HL-60/S4 treated with retinoic acid at 250 ng/mL for 4 days and 3 days (cell line): ENCODE results near the gene PPP2R3A.
"Not testable (repeated sequence)": the region's sequence is repeated elsewhere in the genome, so short reads cannot be mapped to it uniquely, and the experiment has no call there.

ENCODE experiments used
- in situ Hi-C: fragments of 300-500 bp; cut with MboI; formaldehyde crosslinking; loops from 2 replicates; pipeline ENCODE4 v1.7.0; 2022; ENCODE audit warnings: low sequenced_read_pairs

The PPP2R3A gene, protein sequence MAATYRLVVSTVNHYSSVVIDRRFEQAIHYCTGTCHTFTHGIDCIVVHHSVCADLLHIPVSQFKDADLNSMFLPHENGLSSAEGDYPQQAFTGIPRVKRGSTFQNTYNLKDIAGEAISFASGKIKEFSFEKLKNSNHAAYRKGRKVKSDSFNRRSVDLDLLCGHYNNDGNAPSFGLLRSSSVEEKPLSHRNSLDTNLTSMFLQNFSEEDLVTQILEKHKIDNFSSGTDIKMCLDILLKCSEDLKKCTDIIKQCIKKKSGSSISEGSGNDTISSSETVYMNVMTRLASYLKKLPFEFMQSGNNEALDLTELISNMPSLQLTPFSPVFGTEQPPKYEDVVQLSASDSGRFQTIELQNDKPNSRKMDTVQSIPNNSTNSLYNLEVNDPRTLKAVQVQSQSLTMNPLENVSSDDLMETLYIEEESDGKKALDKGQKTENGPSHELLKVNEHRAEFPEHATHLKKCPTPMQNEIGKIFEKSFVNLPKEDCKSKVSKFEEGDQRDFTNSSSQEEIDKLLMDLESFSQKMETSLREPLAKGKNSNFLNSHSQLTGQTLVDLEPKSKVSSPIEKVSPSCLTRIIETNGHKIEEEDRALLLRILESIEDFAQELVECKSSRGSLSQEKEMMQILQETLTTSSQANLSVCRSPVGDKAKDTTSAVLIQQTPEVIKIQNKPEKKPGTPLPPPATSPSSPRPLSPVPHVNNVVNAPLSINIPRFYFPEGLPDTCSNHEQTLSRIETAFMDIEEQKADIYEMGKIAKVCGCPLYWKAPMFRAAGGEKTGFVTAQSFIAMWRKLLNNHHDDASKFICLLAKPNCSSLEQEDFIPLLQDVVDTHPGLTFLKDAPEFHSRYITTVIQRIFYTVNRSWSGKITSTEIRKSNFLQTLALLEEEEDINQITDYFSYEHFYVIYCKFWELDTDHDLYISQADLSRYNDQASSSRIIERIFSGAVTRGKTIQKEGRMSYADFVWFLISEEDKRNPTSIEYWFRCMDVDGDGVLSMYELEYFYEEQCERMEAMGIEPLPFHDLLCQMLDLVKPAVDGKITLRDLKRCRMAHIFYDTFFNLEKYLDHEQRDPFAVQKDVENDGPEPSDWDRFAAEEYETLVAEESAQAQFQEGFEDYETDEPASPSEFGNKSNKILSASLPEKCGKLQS (N-terminal part only)

DNA sequence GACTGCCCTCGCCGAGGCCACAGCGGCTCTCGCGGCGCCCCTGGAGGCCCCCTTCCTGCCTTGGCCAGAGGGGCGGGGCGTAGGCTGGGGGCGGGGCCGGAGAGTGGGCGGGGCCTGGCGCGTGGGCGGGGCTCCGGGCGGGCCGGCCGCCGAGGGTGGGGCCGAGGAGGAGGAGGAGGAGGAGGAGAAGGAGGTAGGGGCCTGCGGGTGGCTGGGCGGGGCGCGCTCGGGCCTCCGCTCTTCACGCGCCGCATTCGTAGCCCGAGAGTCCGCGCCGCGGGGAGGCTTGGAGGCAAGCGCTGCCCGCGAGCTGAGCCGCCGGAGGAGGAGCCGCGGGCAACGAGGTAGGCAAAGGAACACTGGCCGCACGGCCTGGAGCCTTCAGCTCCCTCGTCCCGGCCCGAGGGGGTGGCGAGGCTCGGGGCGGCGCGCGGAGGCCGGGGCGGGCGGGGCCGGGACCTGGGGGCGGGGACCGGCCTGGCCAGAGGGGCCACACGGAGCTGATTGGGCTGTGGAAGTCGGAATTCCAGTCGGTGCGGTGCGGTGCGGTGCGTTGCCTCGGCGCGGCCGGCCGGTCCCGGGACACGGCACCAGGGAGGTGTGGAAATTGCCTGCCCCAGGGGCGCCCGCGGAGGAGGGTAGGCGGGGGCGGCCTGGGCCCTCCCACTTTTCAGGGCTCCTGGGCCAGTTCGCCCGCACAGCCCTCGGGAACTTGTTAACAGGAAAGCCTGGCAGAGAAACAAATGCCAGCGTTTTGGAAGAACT is at the start of gene PPP2R3A:
TSS of gene PPP2R3A (plus strand) at position 223 of the 765 bp plus-strand sequence. CDS start 35,771 bp downstream, outside the sequence.
- in situ Hi-C loops: no loop called here

GRCh38 chr3:135916310-135916709 is 49.2 kb upstream of the PPP2R3A start:
- in situ Hi-C loops: no loop called here

- in situ Hi-C loops: no loop called here
These were observed 48.5 kb upstream of the PPP2R3A start for GRCh38 chr3:135917076-135917475.

DNA sequence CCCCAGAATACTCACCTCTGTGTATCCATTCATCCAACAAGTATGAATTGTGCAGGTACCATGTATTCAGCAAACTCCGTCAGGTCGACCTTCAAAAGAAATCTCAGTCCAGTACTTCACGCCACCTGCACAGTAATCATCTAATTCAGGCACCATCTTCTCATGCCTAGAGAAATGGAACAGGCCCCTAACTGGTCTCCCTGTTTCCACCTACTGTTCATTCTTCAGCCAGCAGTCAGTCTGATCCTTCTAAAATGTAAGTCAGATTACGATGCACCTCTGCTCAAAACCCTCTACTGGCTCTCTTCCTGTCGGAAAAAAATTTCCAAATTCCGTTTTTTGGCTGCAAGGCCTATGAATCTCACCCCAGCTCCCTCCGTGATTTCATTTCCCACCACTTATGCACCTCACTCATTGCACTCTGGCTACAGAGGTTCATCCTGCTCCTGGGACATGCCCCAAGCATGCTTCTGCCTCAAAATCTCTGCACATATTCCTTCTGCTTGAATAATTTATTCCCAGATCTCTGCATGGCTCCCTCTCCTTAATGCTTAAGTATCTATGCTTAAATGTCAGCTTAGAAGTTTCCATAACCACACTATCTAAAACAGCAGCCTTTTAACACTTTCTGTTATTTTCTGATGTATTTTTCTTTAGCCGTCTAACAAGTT is 47.5 kb upstream of the PPP2R3A start:
- in situ Hi-C loops: no loop called here

GRCh38 chr3:135918600-135918999 is 46.9 kb upstream of the PPP2R3A start:
- in situ Hi-C loops: no loop called here

GRCh38 chr3:135920275-135920674 is 45.3 kb upstream of the PPP2R3A start:
- in situ Hi-C loops: no loop called here

DNA sequence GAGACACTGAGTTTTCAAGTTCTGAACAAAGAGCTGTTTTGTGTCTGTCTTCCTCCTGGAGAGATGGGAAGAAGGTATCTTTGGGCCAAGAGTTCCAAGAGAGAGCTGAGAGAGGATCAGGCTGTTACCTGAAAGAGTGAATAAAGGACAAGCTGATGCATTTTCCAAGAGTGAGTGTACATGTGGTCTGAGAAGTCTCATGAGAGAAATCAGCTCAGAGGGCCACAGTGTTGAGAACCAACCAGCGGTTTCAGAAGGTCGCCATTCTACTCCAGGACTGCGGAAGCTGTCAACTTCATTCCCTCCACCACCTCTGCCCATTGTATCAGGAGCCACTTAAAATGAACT is 42.7 kb upstream of the PPP2R3A start:
- in situ Hi-C loops: no loop called here

DNA sequence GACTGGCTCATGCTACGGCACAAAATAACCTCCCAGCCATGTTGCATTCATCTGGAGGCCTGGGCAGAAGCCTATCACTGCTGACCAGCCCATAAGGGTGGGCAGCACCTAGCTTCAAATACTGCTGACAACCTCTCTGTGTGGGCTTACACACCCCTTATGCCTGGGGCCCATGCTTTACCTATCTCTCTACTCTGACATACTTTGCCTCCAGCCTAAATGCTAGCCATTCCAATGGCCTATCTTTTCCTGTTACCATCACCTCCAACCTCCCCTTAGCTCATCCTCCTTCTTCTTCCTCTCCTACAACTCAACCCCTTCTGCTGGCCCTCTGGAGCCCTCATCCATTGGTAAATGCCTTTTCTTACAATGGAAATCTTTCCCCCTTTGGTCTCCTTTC is 41.0 kb upstream of the PPP2R3A start:
- in situ Hi-C loops: no loop called here

DNA sequence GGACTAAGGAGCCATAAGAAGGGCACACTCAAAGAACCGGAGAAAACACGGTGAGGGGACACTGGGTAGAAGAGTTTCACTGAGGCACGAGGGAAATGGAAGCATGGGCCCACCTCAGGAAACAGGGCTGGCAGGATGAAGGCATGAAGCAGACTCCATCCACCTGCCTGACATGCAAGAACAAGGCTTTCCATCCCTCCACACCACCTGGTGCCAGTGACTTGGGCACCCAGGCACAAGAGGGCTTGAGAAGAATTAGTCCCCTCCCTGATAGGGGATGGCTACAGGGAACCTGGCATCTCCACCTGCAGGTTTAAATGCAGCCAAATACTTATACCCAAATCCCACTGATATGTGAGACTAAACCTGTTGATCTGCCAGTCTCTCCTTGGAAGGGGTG is 38.9 kb upstream of the PPP2R3A start:
- in situ Hi-C loops: no loop called here

- in situ Hi-C loops: no loop called here
These were observed 38.4 kb upstream of the PPP2R3A start for GRCh38 chr3:135927155-135927554.

GRCh38 chr3:135929670-135930069 is 35.9 kb upstream of the PPP2R3A start:
- in situ Hi-C loops: no loop called here

- in situ Hi-C loops: no loop called here
These were observed 35.3 kb upstream of the PPP2R3A start for GRCh38 chr3:135930255-135930654.

- in situ Hi-C loops: not testable (repeated sequence)
These were observed 30.4 kb upstream of the PPP2R3A start for GRCh38 chr3:135935171-135935570.

GRCh38 chr3:135937766-135938165 is 27.8 kb upstream of the PPP2R3A start:
- in situ Hi-C loops: not testable (repeated sequence)

DNA sequence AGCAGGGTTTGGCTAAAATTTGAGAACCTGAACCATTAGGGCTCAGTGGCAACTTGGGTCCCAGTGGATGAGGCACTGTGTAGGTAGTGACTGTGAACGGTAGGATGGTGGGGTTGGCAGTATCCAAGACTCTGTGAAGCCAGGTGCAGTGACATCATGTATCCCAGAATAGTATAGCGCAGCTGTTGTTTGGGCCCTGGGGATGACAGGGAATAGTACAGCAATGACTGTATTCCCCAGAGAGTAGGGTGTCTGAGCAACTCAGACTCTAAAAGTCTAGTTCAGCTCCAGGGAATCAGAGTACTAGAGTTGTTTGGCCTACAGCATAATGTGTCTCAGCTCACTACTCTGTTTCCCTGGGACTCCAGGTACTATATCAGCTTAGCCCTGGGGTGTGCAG is 20.7 kb upstream of the PPP2R3A start:
- in situ Hi-C loops: no loop called here

GRCh38 chr3:135950941-135951340 is 14.6 kb upstream of the PPP2R3A start:
- in situ Hi-C loops: no loop called here

GRCh38 chr3:135964160-135964955 is 1.2 kb upstream of the PPP2R3A start:
- in situ Hi-C loops: no loop called here

DNA sequence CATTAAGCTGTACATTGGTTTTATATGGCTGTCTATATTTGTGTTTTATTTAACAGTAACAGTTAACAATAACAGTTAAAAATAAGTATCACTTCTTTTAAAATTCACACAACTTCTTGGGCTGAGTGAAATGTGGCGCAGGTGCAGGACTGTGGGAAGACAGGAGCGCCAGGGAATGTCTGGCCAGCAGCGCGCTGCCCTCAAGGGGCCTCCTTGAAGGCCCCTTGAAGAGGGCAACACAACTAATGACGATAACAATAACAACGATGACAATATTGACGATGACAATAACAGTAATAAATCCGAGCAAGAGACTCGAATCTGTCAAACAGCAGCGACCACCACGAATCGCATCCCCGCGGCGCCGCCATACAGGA is 411 bp upstream of the PPP2R3A start:
- in situ Hi-C loops: no loop called here

DNA sequence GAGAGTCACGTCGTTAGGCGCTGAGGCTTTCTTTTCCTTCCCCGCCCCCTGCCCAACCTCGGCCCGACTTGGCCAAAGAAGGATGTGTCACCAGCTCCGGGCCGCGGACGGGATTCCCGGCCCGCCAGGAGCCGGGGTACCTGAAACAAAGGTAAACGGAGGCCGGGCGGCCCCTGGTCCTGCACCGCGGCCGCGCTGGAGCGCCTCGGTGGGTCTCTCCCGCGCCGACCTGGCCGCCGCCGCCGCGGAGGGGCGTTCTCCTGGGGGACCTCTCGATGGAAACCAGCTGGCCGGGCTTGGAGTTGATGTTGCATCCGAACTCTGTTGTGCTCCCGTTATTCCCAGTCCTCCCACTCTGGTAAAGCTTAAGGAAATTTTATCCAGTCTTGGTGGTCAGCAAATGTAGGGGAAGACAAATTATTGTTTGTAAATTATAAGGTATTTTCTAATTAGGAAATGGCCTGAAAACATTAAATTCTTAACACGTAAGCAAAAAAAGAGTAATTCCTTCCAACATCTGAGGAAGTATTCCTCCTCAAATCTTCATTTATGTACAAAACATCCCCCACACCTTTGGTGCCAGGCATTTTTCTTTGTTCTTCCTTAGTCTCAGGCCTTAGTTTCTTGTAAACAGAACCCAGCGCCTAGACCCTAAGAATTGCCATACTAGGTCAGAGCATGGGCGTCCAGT is 888 bp downstream of the PPP2R3A start:
- in situ Hi-C loops: no loop called here
